Panc1 (cell line): ENCODE results near the gene EVC. TPM values are rescaled to one million over a fixed set of nuclear protein-coding genes. Genes with fewer than 3 reads are reported as not detected.

Experiments
- ATAC-seq: fragments of 200-7000 bp; cut with Tn5 transposase; 2 replicates; pipeline ENCODE4 v1.9.1; 2020; ENCODE audit warnings: mild to moderate bottlenecking, moderate library complexity
- BruUV-seq: library from RNA; stranded (reverse); fragments of 400-500 nt; replicated peaks from 2 replicates; lab custom pipeline; 2021; lab: Mats Ljungman, UMichigan
- CTCF ChIA-PET: fragments of 300-600 bp; sonication (Branson Sonifier 250); formaldehyde crosslinking; loops from one replicate; lab custom pipeline; 2022; ENCODE audit warnings: antibody characterized with exemption; lab: Charles Lee
- POLR2A ChIA-PET: fragments of 300-600 bp; sonication (Branson Sonifier 250); formaldehyde crosslinking; loops from one replicate; lab custom pipeline; 2022; ENCODE audit warnings: antibody characterized with exemption; lab: Charles Lee
- DNase-seq: peaks from one replicate; pipeline ENCODE4 v3.0.0-alpha.2; 2010; ENCODE audit warnings: low read depth, low spot score
- H3K27ac ChIP-seq: 2 replicates; pipeline ENCODE4 v1.5.1; 2011; ENCODE audit warnings: mild to moderate bottlenecking, low read length, inconsistent platforms
- H3K27me3 ChIP-seq: fragments of 200-500 bp; sonication (Bioruptor generic); 2 replicates; pipeline ENCODE4 v1.6.0; 2014; ENCODE audit warnings: low read length, inconsistent platforms; ENCODE audit not compliant: control insufficient read depth, insufficient read depth
- H3K36me3 ChIP-seq: fragments of 200-500 bp; sonication (Bioruptor generic); 2 replicates; pipeline ENCODE4 v1.5.1; 2014; ENCODE audit warnings: inconsistent platforms, mild to moderate bottlenecking, low read length, moderate library complexity; ENCODE audit not compliant: control insufficient read depth, insufficient read depth
- H3K4me1 ChIP-seq: 2 replicates; pipeline ENCODE4 v1.5.1; 2011; ENCODE audit warnings: inconsistent platforms, mild to moderate bottlenecking, low read length, moderate library complexity; ENCODE audit not compliant: control insufficient read depth, insufficient read depth
- H3K4me3 ChIP-seq, 2 experiments: 2 replicates each; pipeline ENCODE4 v1.5.1; 2011 to 2012; ENCODE audit warnings: low read depth in 2 of 2, low read length in 2 of 2, mild to moderate bottlenecking in 2 of 2, inconsistent platforms in 1 of 2, moderate library complexity in 1 of 2
- H3K9me3 ChIP-seq: fragments of 200-500 bp; sonication (Bioruptor generic); 2 replicates; pipeline ENCODE4 v1.5.1; 2014; ENCODE audit warnings: low read depth, mild to moderate bottlenecking, inconsistent platforms, low read length, moderate library complexity; ENCODE audit not compliant: control insufficient read depth, insufficient read depth
- CTCF ChIP-seq: fragments of 450-650 bp; IDR thresholded peaks from 2 replicates; pipeline ENCODE4 v1.5.1; 2017; ENCODE audit warnings: mild to moderate bottlenecking
- POLR2AphosphoS5 ChIP-seq: IDR thresholded peaks from 2 replicates; pipeline ENCODE4 v1.6.1; 2012; ENCODE audit warnings: mild to moderate bottlenecking, low read depth, low read length, moderate library complexity
- REST ChIP-seq, 2 experiments: IDR thresholded peaks; 2 replicates each; pipeline ENCODE4 v1.6.1; 2011 to 2012; ENCODE audit warnings: low read depth in 2 of 2, control low read depth in 1 of 2, low read length in 1 of 2, mild to moderate bottlenecking in 1 of 2, moderate library complexity in 1 of 2; ENCODE audit not compliant: insufficient read depth in 1 of 2
- SIN3A ChIP-seq: IDR thresholded peaks from 2 replicates; pipeline ENCODE4 v1.6.1; 2012; ENCODE audit warnings: low read depth, mild to moderate bottlenecking, low read length, moderate library complexity, borderline replicate concordance; ENCODE audit not compliant: insufficient read depth
- TCF7L2 ChIP-seq: IDR thresholded peaks from 2 replicates; pipeline ENCODE4 v1.6.1; 2011; ENCODE audit warnings: mild to moderate bottlenecking, low read depth, low read length, inconsistent platforms
- in situ Hi-C: cut with HindIII; loops from 2 replicates; pipeline ENCODE4 v1.10.0; 2016; ENCODE audit warnings: low sequenced_read_pairs, low pct_unique_long_range_greater_than_20kb
- intact Hi-C: fragments of 100-400 bp; cut with micrococcal nuclease; formaldehyde crosslinking; loops from one replicate; pipeline ENCODE4 v1.10.0; 2022; ENCODE audit not compliant: unreplicated experiment
- total RNA-seq: library from RNA; stranded (reverse); gene quantifications from one replicate; pipeline ENCODE4 v1.2.1, GENCODE V29; 2021; ENCODE audit not compliant: unreplicated experiment

EVC gene
- total RNA-seq, 1 experiment from 2014 or later, result 12.1 TPM

DNA sequence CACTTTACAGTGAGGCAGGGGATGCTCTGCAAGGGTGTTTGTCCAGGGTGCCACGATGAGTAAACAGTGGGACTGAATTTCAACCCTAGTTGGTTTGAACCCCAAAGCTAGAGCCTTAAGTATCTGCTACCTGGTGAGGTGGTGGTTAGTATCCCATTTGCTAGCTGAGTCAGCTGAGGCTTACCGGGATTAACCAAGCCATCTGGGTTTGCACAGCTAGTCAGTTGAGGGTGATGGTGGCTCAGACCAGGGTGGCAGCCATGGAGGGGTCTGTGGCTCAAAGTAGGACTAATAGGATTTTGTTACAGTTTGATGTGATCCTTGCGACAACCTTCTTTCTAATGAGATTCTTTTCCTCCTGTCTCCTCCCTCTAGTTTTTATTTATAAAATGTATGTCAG is 1.9 kb downstream of the EVC start:
- peaks cover 9% of the 10 kb centered on the region for H3K4me1 ChIP-seq
- TF ChIP-seq TCF7L2 (no peak), POLR2AphosphoS5 (no peak), SIN3A (no peak)
- in situ Hi-C loops, result no loop called here
- H3K27me3 ChIP-seq, result no peaks in the 10 kb centered on the region
- intact Hi-C loops, result no loop called here
- ChIA-PET CTCF (interaction anchor here (0.7 kb wide), 1 partner anchor 70 kb away, joined by 11 read pairs; no protein-coding TSS in a partner anchor), POLR2A (no interaction called here)
- ATAC-seq (no peak), DNase-seq (no peak)
- 0 out of 2 replicates have a peak, but pooled peaks cover 5% of the 10 kb centered on the region for H3K9me3 ChIP-seq
- no peak overlapping the region for H3K27ac ChIP-seq
- no peaks in the 10 kb centered on the region for H3K36me3 ChIP-seq
- no peak overlapping the region for H3K4me3 ChIP-seq
- TSS peak; percentile 73 for BruUV-seq

DNA sequence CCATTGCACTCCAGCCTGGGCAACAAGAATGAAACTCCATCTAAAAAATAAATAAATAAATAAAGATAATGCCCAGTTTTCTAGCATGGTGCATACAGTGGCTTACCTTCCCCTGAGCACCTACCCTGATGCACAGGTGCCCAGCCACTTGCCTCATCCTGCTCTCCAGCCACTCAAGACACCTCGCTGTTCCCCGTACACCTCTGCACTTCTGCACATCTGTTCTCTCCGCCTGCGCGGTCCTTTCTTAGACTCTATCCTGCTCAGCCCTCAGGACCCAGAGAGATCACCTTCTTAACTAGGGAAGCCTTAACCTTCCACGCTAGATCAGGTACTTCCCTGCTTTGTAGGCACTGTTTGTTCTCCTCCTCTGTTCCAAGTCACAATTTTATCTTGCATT is 2.9 kb downstream of the EVC start:
- DNase-seq, result no peak
- Histone ChIP-seq H3K9me3 (0 out of 2 replicates have a peak, but pooled peaks cover 5% of the 10 kb centered on the region), H3K36me3 (no peaks in the 10 kb centered on the region), H3K4me3 (no peak overlapping the region), H3K27ac (no peak overlapping the region), H3K4me1 (peaks cover 9% of the 10 kb centered on the region), H3K27me3 (no peaks in the 10 kb centered on the region)
- intact Hi-C loops, result no loop called here
- POLR2A ChIA-PET, result no interaction called here
- no peak for TF ChIP-seq SIN3A
- no peak for TF ChIP-seq POLR2AphosphoS5
- in situ Hi-C loops, result no loop called here
- CTCF ChIA-PET, result no interaction called here
- no peak for ATAC-seq
- no TSS peak for BruUV-seq

DNA sequence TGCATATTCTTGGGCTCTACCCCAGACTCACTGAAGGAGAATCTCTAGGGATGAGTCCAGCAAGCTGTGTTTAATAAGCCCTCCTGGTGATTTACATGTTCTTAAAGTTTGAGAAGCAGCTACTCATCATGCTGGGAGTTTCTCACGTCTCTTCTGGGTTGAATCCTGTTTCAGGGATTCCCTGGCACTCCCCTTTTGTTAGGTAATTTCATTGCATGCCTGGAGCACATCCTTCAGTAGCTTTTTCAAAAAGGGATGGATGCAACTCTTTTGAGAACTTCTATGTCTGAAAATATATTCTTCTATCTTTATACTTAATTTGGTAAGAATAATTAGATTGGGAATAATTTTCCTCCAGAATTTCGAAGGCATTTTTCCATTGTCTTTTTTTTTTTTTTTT is 4.4 kb downstream of the EVC start:
- DNase-seq, result no peak

More for the DNA sequence above, 4.4 kb downstream of the EVC start:
- intact Hi-C loops (no loop called here), in situ Hi-C loops (no loop called here)
- BruUV-seq, result no TSS peak
- ChIA-PET CTCF (no interaction called here), POLR2A (no interaction called here)
- no peak for ATAC-seq
- H3K27ac ChIP-seq, result no peak overlapping the region
- no peak overlapping the region for H3K4me3 ChIP-seq
- no peaks in the 10 kb centered on the region for H3K36me3 ChIP-seq
- no peaks in the 10 kb centered on the region for H3K27me3 ChIP-seq
- peaks cover 6% of the 10 kb centered on the region for H3K4me1 ChIP-seq
- H3K9me3 ChIP-seq, result 0 out of 2 replicates have a peak, but pooled peaks cover 5% of the 10 kb centered on the region
- TF ChIP-seq TCF7L2, result no peak
- no peak for TF ChIP-seq SIN3A
- TF ChIP-seq REST (IDR thresholded peaks at IDR 0.05; ENCODE audit: insufficient read depth in 1 of 2, low read depth in 2 of 2, low read length in 1 of 2), result no peak
- TF ChIP-seq CTCF, result no peak
- TF ChIP-seq POLR2AphosphoS5, result no peak
